ENCODE measurements around the gene STX18. TPM values are rescaled to one million over a fixed set of nuclear protein-coding genes. Genes with fewer than 3 reads are reported as not detected.

STX18 gene
- total RNA-seq, 2 donors from 2014 or later, result 18.5 to 39.8 TPM

DNA sequence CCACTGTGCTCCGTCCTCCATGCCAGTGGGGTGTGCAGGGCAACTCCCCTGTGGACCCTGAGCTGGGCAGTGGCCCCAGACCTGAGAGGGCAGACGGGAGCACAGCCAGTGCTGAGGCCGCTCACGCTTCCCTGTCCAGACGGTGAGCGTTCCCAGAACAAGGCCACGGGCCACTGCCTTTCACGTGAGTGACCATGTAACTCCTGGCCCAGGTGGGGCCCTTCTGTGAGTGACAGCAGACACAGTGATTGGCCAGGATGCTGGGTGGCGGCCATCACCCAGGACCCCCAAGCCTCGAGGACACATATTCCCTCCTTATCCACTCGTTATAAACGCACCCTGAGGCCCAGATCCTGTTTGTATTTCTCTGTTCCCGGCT lies 144.4 kb downstream of the STX18 start:
- Histone ChIP-seq H3K36me3 (no peaks in the 10 kb centered on the region), H3K4me3 (no peak overlapping the region), H3K27ac (no peak overlapping the region), H3K4me1 (ENCODE audit: control insufficient read depth in 1 of 2, low read depth in 2 of 2) (no peaks in the 10 kb centered on the region), H3K27me3 (replicated peaks; ENCODE audit: insufficient read depth) (no peaks in the 10 kb centered on the region), H3K9me3 (peaks cover 5% of the 10 kb centered on the region)
- TF ChIP-seq, protein P1, sequence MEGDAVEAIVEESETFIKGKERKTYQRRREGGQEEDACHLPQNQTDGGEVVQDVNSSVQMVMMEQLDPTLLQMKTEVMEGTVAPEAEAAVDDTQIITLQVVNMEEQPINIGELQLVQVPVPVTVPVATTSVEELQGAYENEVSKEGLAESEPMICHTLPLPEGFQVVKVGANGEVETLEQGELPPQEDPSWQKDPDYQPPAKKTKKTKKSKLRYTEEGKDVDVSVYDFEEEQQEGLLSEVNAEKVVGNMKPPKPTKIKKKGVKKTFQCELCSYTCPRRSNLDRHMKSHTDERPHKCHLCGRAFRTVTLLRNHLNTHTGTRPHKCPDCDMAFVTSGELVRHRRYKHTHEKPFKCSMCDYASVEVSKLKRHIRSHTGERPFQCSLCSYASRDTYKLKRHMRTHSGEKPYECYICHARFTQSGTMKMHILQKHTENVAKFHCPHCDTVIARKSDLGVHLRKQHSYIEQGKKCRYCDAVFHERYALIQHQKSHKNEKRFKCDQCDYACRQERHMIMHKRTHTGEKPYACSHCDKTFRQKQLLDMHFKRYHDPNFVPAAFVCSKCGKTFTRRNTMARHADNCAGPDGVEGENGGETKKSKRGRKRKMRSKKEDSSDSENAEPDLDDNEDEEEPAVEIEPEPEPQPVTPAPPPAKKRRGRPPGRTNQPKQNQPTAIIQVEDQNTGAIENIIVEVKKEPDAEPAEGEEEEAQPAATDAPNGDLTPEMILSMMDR (IDR thresholded peaks at IDR 0.05), result no peak
- DNase-seq (ENCODE audit: low spot score) (no peak), ATAC-seq (ENCODE audit: insufficient number of reproducible peaks, low FRiP score, low read depth) (no peak)

DNA sequence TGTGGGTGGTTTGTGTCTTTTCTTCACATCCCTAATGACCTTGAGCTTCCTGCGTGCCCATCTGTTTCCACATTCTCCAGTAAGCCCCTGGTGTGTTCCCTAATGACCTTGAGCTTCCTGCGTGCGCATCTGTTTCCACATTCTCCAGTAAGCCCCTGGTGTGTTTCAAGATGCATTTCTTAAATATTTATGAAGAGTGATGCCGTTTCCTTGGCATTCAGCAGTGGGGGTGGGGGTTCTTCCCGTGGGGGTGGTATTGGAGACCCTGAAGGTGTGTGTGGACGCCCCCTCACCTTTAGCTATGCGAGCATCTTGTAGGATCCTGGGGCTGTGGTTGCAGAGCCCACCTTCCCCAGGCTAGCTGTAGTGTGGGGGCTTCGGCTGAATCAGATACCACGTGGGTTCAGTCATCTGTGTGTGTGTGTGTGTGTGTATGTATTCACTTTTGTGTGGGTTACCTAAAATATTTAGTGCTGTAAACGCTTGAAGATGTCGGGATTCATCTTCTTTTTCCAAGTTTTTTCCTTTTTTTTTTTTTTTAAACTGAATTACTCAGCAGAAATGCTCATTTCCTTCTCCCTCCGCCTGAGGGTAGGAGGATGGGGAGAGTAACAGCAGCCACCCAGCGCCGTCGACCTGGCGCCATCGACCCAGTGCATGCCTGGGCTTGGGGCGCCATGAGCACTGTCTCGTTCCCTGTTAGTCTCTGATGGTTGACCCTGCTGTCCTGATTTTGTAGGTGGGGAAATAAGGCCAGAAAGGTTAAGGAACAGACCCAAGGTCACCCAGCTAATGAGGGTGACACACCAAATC lies 145.0 kb downstream of the STX18 start:
- H3K4me1 ChIP-seq (ENCODE audit: control insufficient read depth in 1 of 2, low read depth in 2 of 2), result no peaks in the 10 kb centered on the region
- H3K27me3 ChIP-seq (replicated peaks; ENCODE audit: insufficient read depth), result no peaks in the 10 kb centered on the region
- no peak for ATAC-seq (ENCODE audit: insufficient number of reproducible peaks, low FRiP score, low read depth)
- DNase-seq (ENCODE audit: low spot score), result no peak
- TF ChIP-seq, protein P1 (IDR thresholded peaks at IDR 0.05), result no peak
- H3K27ac ChIP-seq, result no peak overlapping the region
- H3K4me3 ChIP-seq, result no peak overlapping the region
- peaks cover 5% of the 10 kb centered on the region for H3K9me3 ChIP-seq
- no peaks in the 10 kb centered on the region for H3K36me3 ChIP-seq

DNA sequence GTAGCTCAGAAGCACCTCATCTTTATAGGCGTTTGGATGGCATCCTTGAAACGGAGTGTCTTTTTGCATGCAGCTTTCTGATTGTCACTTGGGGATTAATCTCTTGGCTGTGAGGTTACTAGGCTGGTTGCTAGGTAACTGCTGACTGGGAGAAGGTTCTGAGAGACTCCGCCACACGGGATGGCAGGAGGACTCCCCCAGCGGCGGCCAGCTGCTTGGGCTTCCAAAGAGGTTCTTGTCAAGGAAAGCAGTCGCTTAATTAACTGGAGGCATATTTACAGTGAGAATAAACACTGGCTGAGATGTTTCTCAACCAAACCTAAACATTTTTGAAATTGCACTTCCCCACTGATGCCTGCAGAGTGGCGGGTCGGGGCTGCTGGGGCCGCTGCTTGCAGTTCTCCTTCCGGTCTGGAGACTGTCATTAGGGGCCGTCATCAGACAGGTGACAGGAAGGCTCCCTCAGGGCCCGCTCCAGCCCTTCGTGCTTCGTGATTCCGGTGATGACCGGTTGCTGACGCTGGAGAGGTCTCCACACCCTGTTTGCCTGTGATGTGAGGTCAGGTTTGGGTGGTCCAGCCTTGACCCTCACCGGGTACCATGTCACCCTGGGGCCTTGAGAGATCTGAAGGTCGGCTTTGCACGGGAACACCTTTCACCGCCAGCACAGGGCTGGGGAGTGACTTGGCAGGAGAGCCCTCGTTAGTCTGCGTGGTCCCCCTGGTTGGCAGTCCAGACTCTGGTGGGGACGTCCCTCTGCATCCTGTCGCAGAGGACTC lies 145.8 kb downstream of the STX18 start:
- peaks cover 5% of the 10 kb centered on the region for H3K9me3 ChIP-seq
- no peaks in the 10 kb centered on the region for H3K27me3 ChIP-seq (replicated peaks; ENCODE audit: insufficient read depth)
- DNase-seq (ENCODE audit: low spot score) (no peak), ATAC-seq (ENCODE audit: insufficient number of reproducible peaks, low FRiP score, low read depth) (no peak)
- H3K4me3 ChIP-seq, result no peak overlapping the region
- H3K36me3 ChIP-seq, result no peaks in the 10 kb centered on the region
- no peaks in the 10 kb centered on the region for H3K4me1 ChIP-seq (ENCODE audit: control insufficient read depth in 1 of 2, low read depth in 2 of 2)
- H3K27ac ChIP-seq, result no peak overlapping the region
- TF ChIP-seq, protein P1 (IDR thresholded peaks at IDR 0.05), result no peak

DNA sequence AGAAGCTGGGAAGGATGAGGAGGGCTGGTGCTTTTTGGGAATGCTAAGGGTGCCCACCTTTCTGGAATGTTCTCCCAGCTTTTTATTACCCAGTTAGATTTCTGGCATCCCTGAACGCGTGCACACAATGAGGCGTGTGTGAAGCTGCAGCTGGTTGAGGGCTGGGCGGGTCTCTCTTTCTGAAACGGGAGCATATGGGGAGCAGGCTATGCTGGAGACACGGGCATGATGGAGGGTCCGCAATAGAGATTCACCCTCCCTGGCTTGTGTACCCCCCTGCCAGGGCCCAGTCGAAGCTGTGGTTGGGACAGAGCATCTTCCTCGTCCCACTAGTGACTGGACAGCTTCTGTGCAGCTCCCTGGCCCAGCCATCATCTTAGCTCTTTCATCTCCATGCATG lies 146.5 kb downstream of the STX18 start:
- DNase-seq (ENCODE audit: low spot score), result no peak
- H3K27me3 ChIP-seq (replicated peaks; ENCODE audit: insufficient read depth), result no peaks in the 10 kb centered on the region

DNA sequence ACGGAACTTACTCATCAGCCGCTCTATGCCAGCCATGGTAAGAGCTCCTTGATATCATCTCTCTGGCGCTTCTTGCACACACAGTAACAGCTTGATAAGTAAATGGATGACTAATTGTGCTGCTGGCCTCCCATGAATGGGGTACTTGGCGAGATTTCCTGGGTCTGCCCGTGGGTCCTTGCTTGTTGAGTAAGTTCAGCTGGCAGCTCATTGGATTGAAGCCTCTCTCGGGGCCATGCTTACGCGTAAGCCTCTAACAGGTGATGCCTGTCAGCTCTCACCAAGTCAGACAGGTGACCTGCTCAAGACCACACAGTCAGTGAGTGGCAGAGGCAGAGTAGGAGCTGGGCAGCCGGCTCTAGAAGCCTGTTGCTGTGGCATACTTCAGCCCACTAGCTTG lies 147.2 kb downstream of the STX18 start:
- H3K27me3 ChIP-seq (replicated peaks; ENCODE audit: insufficient read depth), result no peaks in the 10 kb centered on the region
- no peaks in the 10 kb centered on the region for H3K36me3 ChIP-seq
- ATAC-seq (ENCODE audit: insufficient number of reproducible peaks, low FRiP score, low read depth) (no peak), DNase-seq (ENCODE audit: low spot score) (no peak)
- no peak overlapping the region for H3K27ac ChIP-seq
- H3K4me3 ChIP-seq, result no peak overlapping the region
- no peaks in the 10 kb centered on the region for H3K9me3 ChIP-seq
- TF ChIP-seq, protein P1 (IDR thresholded peaks at IDR 0.05), result no peak
- H3K4me1 ChIP-seq (ENCODE audit: control insufficient read depth in 1 of 2, low read depth in 2 of 2), result no peaks in the 10 kb centered on the region

More for the DNA sequence above, 146.5 kb downstream of the STX18 start:
- ATAC-seq (ENCODE audit: insufficient number of reproducible peaks, low FRiP score, low read depth), result no peak
- no peak overlapping the region for H3K4me3 ChIP-seq
- H3K4me1 ChIP-seq (ENCODE audit: control insufficient read depth in 1 of 2, low read depth in 2 of 2), result no peaks in the 10 kb centered on the region
- no peaks in the 10 kb centered on the region for H3K36me3 ChIP-seq
- TF ChIP-seq, protein P1 (IDR thresholded peaks at IDR 0.05), result no peak
- no peak overlapping the region for H3K27ac ChIP-seq
- H3K9me3 ChIP-seq, result peaks cover 2% of the 10 kb centered on the region
